ENCODE measurements around the gene LCN6.
"Not testable (repeated sequence)": the region's sequence is repeated elsewhere in the genome, so short reads cannot be mapped to it uniquely, and the experiment has no call there.

Gene LCN6, protein sequence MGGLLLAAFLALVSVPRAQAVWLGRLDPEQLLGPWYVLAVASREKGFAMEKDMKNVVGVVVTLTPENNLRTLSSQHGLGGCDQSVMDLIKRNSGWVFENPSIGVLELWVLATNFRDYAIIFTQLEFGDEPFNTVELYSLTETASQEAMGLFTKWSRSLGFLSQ

DNA sequence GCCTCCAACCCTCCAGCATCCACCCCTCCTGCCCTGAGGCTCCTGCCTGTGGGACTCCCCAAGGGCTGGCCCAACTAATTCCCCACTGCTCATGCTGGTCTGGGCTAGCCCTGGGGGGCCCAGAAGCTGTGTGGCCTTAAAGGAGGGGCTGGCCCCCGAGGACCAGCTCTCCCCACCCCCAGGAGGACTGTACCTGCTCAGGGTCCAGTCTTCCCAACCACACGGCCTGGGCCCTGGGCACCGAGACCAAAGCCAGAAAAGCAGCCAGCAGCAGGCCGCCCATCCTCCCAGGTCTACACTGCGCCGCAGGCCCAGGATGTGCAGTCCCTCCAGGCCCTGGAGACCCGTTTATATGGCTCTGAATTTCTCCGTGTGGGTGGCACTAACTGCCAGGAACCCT lies at the start of gene LCN6:
Gene LCN6 (minus strand): TSS at position 325 of the 400 bp plus-strand sequence. CDS start 42 bp downstream, at position 283.
- no peak for DNase-seq (ENCODE audit: low read depth)

DNA sequence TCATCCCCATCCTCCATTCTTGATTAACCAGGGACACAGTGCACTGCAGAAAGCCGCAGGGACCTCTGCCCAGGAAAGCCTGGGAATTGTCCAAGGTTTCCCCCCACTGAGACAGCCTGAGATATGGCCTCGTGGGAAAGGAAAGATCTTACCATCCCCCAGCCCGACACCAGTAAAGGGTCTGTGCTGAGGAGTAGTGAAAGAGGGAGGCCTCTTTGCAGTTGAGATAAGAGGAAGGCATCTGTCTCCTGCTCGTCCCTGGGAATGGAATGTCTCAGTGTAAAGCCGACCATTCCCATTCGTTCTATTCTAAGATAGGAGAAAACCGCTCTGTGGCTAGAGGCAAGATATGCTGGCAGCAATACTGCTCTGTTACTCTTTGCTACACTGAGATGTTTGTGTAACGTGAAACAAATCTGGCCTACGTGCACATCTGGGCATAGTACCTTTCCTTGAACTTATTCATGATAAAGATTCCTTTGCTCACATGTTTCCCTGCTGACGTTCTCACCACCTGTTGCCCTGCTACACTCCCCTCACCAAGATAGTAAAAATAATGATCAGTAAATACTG lies 48.5 kb upstream of the LCN6 start:
- DNase-seq (ENCODE audit: low read depth) = peak; percentile 99

DNA sequence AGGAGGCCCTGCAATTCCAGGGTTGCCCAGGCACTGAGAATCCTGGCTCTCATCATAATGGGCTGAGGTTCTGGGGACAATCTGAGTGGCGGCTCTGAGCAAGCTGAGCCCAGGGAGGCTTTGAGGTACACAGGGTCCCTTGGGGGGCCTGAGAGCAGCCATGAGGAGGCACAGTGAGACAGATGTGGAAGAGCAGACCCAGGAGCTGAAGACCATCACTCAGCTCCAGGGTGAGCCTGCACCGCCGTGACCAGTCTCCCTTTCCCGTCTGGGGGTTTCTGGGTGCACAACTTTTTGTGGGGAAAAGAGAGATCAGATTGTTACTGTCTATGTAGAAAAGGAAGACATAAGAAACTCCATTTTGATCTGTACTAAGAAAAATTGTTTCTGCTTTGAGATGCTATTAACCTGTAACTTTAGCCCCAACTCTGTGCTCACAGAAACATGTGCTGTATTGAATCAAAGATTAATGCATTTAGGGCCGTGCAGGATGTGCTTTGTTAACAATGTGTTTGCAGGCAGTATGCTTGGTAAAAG lies 48.0 kb upstream of the LCN6 start, which contains the start of gene CCDC183:
Gene CCDC183 (plus strand): TSS at position 101 of the 537 bp plus-strand sequence. CDS start 60 bp downstream, at position 161.
- no peak for DNase-seq (ENCODE audit: low read depth)

DNA sequence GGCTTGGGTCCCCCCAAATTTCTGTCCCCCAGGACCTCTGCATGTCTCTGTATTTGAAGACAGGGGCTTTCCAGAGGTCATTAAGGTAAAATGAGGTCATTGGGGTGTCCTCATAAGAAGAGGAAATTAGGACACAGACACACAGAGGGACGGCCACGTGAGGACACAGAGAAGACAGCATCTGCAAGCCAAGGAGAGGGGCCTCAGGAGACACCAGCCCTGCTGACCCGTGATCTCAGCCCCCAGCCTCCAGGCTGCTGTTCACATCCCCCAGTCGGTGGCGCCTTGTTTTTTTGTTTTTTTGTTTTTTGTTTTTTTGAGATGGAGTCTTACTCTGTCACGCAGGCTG lies 46.6 kb upstream of the LCN6 start:
- no peak for DNase-seq (ENCODE audit: low read depth)

DNA sequence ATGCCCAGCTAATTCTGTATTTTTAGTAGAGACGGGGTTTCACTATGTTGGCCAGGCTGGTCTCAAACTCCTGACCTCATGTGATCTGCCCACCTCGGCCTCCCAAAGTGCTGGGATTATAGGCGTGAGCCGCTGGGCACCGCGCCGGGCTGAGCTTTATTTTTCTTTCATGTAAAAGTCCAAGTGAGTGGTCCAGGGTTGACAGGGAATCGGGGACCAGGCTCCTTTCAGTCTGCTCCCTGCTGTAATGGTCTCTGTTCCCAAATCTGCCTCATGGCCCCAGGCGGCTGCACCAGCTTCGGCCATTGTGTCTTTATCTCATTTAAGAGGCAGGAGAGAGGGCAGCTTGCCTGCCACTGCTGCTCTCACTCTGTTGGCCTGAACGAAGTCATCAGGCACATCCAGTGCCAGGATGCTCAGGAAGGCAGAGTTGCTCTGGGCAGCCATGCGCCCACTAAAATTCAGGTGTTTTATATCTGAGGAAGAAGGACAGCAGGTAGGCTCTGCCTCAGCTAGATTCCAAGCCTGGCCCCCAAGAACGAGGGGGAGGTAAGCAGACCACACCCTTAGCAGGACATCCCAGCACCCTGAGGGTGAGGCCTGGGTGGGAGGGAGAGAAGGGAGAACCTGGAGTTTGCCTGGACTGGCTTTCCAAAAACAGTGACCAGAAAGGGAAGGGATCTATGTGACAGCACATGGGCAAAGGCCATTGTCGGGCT lies 46.1 kb upstream of the LCN6 start:
- DNase-seq (ENCODE audit: low read depth) = no peak

DNA sequence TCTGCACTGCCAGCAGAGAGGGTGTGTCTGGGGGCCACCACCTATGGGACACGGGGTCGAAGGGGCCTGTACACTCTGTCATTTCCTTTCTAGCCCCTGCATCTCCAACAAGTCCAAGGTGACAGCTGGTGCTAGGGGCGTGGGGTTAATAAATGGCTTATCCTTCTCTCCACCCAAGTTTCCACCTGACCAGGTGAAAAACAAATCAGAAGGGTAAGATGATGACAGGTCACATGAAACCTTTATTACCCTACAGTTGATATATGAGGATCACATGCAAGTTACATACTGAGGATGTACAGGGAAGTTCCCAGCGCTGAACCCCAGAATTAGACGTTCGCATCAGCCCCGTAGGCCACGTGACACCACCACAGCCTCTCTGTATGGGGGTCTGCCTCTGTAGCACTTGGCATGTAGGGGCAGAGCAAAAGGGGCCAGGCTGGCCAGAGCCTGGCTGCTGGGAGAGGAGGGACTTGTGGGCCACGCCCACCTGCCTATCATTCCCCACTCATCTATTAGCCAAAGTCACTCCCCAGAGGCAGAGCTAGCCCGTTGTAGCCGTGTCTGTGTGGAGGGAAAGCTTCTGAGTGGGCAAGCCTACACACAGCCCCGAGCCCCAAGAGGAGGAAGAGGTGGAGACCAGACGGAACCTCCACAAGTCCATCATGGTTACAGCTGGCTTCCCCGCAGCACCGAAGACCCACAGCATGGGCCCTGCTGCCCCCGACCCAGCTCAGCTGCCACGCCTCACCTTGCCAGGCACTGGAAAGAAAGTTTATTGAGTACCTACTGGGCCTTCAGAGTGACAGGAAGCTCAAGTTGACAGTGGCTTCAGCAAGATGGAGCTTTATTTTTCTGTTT lies 45.0 kb upstream of the LCN6 start:
- DNase-seq (ENCODE audit: low read depth) = peak; percentile 78

DNA sequence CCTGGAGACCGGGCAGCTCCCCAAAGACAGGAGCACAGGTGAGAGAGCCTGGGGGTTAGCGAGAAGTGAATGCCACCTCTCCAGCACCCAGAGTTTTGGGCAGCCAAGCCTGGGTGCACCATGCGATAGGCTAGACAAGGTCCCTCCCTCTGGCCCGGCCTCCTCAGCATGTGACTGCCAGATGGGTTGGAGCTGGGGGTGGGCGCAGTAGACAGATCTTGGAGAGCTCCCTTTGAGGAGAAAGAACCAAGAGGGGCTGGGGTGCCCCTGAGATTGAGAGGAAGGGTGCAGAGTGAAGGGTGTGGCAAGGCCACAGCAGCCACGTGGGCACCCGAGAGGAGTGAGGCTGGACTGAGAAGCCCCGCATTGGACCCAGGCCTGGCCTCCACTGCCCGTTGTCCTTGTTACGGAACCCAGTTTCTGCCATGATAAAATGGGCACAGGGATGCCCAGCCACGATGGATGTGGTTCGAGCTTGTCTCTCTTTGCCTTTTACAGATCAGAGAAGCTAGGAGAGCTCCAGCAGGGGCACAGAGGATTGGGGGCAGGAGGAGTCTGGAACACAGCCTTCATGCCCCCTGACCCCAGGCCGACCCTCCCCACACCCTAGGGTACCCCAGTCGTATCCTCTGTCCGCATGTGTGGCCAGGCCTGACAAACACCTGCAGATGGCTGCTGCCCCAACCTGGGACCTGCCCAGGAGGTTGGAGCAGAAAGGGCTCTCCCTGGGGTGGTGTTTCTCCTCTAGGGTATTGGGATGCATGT lies 44.2 kb upstream of the LCN6 start:
- DNase-seq (ENCODE audit: low read depth) = peak; percentile 52

DNA sequence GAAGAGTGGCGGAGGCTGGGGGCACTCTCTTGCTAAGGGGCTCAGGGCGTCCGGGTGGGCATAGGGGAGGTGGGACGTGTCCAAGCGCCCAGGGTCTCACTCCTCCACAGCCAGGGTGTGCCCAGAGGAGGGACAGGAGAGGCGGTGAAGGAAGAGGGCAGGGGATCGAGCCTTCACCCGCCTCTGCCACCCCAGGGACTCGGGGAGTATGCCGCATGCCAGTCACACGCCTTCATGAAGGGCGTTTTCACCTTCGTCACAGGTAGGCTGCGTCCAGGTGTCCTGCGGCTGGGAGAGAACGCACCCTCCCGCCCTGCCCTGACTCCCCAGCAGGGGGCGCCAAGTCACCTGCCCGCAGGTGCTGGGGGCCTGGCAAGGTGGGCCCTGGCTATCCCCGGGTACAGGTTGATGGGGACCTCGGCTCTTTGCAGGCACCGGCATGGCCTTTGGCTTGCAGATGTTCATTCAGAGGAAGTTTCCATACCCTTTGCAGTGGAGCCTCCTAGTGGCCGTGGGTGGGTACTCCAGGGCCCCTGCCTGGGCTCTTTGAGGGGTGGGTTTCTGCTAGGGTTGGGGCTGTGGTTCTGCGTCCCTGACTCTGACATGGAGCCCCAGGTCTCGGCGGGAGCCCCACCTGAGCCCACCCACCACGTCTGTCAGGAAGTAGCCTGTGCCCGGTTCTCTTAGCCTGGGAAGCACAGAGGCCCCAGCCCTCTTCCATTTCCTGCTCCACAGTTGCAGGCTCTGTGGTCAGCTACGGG lies 43.4 kb upstream of the LCN6 start:
- peak; percentile 46 for DNase-seq (ENCODE audit: low read depth)

DNA sequence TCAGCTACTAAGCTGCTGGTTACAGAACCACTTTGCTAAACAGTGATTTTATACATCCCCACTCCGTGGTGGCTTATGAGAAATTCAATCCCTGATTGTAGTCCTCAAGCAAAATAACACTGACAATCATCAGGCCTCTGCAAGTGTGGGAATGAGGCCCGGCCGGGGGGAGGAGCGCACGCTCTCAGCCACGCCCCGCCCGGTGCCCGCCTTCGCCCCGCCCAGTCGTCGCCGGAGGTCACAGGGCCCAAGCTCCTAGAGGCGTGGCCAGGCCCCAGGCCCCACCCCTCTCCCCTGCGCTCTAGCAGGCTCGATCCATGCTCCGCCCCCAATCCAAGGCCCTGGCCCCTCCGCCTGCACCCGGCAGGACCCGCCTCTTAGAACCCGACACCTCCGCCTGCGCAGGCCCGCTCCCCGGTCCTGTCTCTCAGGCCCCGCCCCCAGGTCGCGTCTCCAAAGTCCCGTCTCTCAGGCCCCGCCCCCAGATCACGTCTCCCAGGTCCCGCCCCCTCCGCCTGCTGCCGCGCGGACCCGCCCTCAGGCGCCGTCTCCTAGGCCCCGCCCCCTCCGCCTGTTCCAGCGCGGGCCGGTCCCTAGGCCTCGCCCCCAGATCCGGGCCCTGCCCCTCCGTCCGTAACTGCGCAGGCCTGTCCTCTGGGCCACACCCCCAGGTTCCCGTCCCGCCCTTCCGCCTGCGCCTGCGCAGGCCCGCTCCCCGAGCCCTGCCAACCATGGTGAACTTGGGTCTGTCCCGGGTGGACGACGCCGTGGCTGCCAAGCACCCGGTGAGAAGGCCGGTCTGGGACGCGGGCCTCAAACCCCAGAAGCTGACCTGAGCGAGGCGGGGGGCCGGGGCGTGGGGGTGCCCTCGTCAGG lies 42.6 kb upstream of the LCN6 start, which contains the start of gene TMEM141:
Gene TMEM141 (plus strand): TSS at position 705 of the 876 bp plus-strand sequence. CDS start 27 bp downstream, at position 732.
- DNase-seq (ENCODE audit: low read depth) = peak; percentile 99

DNA sequence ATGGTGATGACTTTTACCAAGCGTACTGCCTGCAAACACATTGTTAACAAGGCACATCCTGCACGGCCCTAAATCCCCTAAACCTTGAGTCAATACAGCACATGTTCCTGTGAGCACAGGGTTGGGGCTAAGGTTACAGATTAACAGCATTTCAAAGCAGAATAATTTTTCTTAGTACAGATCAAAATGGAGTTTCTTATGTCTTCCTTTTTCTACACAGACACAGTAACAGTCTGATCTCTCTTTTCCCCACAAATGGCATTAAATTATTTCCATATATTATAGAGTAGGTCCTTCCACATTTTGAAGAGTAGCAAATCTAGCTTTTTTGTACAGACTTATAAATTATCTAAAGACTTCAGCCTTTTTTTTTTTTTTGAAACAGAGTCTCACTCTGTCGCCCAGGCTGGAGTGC lies 41.2 kb upstream of the LCN6 start:
- DNase-seq (ENCODE audit: low read depth) = no peak

DNA sequence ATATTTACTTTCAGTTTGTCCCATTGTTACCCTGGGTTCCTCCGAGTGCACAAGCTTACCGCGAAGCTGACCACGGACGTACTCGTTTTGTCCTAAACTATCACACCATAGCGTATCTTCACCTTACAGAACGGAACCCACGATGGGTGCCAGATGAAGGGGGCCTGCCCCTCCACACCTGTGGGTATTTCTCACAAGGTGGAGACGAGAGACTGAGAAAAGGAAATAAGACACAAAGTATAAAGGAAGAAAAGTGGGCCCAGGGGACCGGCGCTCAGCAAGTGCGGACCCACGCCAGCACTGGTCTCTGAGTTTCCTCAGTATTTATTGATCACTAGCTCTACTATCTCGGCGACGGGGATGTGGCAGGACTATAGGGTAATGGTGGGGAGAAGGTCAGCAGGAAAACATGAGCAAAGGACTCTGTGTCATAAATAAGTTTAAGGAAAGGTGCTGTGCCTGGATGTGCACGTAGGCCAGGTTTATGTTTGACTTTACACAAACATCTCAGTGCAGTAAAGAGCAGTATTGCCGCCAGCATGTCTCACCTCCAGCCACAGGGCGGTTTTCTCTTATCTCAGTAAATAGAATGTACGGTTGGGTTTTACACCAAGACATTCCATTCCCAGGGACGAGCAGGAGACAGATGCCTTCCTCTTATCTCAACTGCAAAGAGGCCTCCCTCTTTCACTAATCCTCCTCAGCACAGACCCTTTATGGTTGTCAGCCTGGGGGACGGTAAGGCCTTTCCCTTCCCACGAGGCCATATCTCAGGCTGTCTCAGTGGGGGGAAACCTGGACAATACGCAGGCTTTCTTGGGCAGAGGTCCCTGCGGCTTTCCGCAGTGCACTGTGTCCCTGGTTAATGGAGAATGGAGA lies 40.6 kb upstream of the LCN6 start:
- peak; percentile 96 for DNase-seq (ENCODE audit: low read depth)

DNA sequence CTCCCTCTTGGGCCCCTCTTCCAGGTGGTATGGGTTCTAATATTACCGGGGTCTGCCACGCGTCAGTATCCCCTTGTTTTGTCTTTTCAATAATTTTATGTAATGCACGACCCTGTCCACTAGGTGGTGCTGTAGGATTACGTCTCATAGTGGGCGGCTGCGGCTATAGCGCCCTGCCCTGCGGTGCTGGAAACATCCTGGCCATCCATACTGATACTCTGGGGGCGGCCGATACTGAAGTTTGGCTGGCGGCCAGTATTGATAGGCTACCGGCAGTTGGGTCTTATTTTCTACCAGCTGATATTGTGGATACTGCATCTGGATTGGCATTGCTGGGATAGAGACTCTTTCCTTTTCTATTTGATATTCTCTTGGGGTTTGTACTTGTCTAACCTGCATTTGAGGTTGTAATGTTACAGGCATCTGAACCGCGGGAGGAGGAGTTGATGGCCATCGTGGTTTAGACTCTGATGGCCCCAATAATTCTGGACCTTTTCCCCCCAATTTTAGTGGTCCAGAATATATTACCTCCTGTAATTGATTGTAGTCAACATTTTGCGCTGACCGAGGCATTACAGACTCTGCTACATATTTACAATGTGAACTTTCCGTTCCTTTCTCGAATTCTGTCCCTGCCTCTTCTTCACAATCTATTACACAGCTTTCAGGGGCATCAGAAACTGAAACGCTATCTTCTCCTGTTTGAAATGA lies 39.5 kb upstream of the LCN6 start:
- DNase-seq (ENCODE audit: low read depth) = peak; percentile 48

DNA sequence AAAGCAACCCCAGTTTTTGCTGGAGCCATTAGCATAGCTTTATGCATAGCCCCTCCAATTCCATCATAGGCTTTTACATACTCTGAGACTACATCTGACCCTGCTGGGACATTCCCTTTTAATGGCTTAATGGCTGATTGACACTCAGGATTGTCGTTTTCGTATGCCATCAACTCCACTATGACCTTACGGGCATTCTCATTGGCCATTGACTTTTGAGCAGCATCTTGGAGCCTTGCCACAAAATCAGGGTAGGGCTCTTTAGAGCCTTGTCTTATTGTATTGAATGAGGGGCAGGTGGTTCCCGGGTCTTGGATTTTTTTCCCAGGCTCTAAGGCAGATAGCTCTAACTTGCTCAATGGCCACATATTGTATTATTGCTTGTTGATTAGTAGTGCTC lies 38.7 kb upstream of the LCN6 start:
- not testable (repeated sequence) for DNase-seq (ENCODE audit: low read depth)

DNA sequence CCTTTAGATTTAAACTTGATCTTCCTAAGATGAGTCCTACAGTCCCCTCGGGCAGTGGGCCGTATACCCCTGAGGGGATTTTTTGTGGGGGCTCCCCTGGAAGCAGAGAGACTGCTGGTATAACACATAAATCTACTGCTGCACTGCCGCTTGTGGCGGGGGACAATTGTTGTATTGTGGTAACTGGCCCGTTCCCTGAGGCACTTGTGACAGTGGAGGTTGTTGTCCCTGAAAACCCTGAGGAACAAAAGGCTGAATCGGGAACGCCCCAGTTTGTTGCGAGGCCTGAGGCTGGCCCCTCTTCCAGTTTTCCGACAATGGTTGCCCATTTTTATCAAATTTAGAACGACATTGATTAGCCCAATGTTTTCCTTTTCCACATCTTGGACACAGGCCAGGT lies 38.1 kb upstream of the LCN6 start:
- DNase-seq (ENCODE audit: low read depth) = no peak

DNA sequence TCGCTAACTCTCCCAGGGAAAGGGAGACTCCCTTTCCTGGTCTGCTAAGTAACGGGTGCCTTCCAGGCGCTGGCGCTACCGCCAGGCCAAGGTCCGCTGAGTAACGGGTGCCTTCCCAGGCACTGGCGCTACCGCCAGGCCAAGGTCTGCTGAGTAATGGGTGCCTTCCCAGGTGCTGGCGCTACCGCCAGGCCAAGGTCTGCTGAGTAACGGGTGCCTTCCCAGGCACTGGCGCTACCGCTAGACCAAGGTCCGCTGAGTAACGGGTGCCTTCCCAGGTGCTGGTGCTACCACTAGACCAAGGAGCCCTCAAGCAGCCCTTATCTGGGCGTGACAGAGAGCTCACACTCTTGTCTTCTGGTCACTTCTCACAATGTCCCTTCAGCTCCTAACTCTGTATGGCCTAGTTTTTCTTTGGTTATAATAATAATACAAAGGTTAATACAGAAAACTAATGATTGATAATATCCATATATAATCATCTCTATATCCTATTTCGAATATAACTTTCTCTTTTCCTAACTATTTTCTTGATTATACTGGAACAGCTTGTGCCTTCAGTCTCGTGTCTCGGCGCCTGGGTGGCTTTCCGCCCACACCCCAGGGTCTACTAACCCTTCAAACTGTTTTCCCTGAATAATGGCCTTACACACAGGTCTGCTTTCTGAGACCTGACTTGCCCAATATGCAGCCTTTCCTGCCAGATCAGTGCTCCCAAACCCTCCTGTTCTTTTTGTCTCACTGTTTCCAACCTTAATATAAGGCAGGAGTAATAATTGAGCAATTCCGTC lies 37.4 kb upstream of the LCN6 start:
- DNase-seq (ENCODE audit: low read depth) = not testable (repeated sequence)

DNA sequence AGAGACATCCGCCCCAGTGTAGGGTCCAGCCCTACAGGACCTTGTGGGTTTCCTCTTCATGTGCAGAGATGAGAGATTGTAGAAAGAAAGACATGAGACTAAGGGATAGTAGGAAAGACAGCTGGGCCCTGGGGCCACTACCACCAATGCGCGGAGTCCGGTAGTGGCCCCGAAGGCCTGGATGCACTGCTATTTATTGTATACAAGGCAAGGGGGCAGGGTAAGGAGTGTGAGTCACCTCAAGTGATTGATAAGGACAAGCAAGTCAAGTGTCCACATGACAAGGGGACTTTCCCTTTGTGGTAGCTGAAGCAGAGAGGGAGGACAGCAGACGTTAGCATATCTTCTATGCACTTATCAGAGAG lies 36.7 kb upstream of the LCN6 start:
- DNase-seq (ENCODE audit: low read depth) = no peak

Measured in amniotic epithelial cell (primary cell).